ENCODE data around the gene SCGB1D4. TPM values are rescaled to one million over a fixed set of nuclear protein-coding genes. Genes with fewer than 3 reads are reported as not detected.

SCGB1D4 gene
- total RNA-seq, 1 donor from 2014 or later, result not detected

- no peak for DNase-seq
- Mint-ChIP-seq H3K4me3 (ENCODE audit: unreplicated experiment) (no peak overlapping the region), H3K4me1 (ENCODE audit: low read depth, unreplicated experiment) (no peaks in the 10 kb centered on the region), H3K27ac (ENCODE audit: unreplicated experiment) (no peak overlapping the region), H3K36me3 (ENCODE audit: unreplicated experiment) (peaks cover 4% of the 10 kb centered on the region), H3K9me3 (ENCODE audit: unreplicated experiment) (peaks cover 2% of the 10 kb centered on the region), H3K27me3 (ENCODE audit: unreplicated experiment) (peaks cover 2% of the 10 kb centered on the region)
- TF ChIP-seq CTCF (IDR thresholded peaks at IDR 0.05; ENCODE audit: partially characterized antibody, unreplicated experiment), result no peak
Measured at GRCh38 chr11:62307950-62308349, 9.1 kb upstream of the SCGB1D4 start.

GRCh38 chr11:62306227-62306626, 7.4 kb upstream of the SCGB1D4 start:
- H3K36me3 Mint-ChIP-seq (ENCODE audit: unreplicated experiment), result peaks cover 4% of the 10 kb centered on the region
- no peak for DNase-seq
- peaks cover 2% of the 10 kb centered on the region for H3K9me3 Mint-ChIP-seq (ENCODE audit: unreplicated experiment)
- no peak for TF ChIP-seq CTCF (IDR thresholded peaks at IDR 0.05; ENCODE audit: partially characterized antibody, unreplicated experiment)
- H3K27me3 Mint-ChIP-seq (ENCODE audit: unreplicated experiment), result peaks cover 2% of the 10 kb centered on the region
- no peak overlapping the region for H3K4me3 Mint-ChIP-seq (ENCODE audit: unreplicated experiment)
- H3K4me1 Mint-ChIP-seq (ENCODE audit: low read depth, unreplicated experiment), result no peaks in the 10 kb centered on the region
- H3K27ac Mint-ChIP-seq (ENCODE audit: unreplicated experiment), result no peak overlapping the region

GRCh38 chr11:62295504-62295903, 3.4 kb downstream of the SCGB1D4 start:
- Mint-ChIP-seq H3K27me3 (ENCODE audit: unreplicated experiment) (peaks cover 4% of the 10 kb centered on the region), H3K36me3 (ENCODE audit: unreplicated experiment) (no peaks in the 10 kb centered on the region), H3K4me3 (ENCODE audit: unreplicated experiment) (no peak overlapping the region), H3K9me3 (ENCODE audit: unreplicated experiment) (no peaks in the 10 kb centered on the region), H3K27ac (ENCODE audit: unreplicated experiment) (no peak overlapping the region), H3K4me1 (ENCODE audit: low read depth, unreplicated experiment) (no peaks in the 10 kb centered on the region)
- DNase-seq, result no peak
- TF ChIP-seq CTCF (IDR thresholded peaks at IDR 0.05; ENCODE audit: partially characterized antibody, unreplicated experiment), result no peak

- TF ChIP-seq CTCF (IDR thresholded peaks at IDR 0.05; ENCODE audit: partially characterized antibody, unreplicated experiment), result no peak
- Mint-ChIP-seq H3K9me3 (ENCODE audit: unreplicated experiment) (peaks cover 5% of the 10 kb centered on the region), H3K27me3 (ENCODE audit: unreplicated experiment) (no peaks in the 10 kb centered on the region)
Measured at GRCh38 chr11:62280452-62280851, 18.4 kb downstream of the SCGB1D4 start.

GRCh38 chr11:62273789-62274275, 25.0 kb downstream of the SCGB1D4 start:
- H3K27ac Mint-ChIP-seq (ENCODE audit: unreplicated experiment), result no peak overlapping the region
- no peak for TF ChIP-seq CTCF (IDR thresholded peaks at IDR 0.05; ENCODE audit: partially characterized antibody, unreplicated experiment)
- no peak overlapping the region for H3K4me3 Mint-ChIP-seq (ENCODE audit: unreplicated experiment)
- peaks cover 7% of the 10 kb centered on the region for H3K9me3 Mint-ChIP-seq (ENCODE audit: unreplicated experiment)
- H3K36me3 Mint-ChIP-seq (ENCODE audit: unreplicated experiment), result peaks cover 6% of the 10 kb centered on the region
- H3K27me3 Mint-ChIP-seq (ENCODE audit: unreplicated experiment), result peaks cover 5% of the 10 kb centered on the region
- no peak for DNase-seq
- no peaks in the 10 kb centered on the region for H3K4me1 Mint-ChIP-seq (ENCODE audit: low read depth, unreplicated experiment)

More at GRCh38 chr11:62280452-62280851, 18.4 kb downstream of the SCGB1D4 start:
- no peak overlapping the region for H3K4me3 Mint-ChIP-seq (ENCODE audit: unreplicated experiment)
- no peak overlapping the region for H3K27ac Mint-ChIP-seq (ENCODE audit: unreplicated experiment)
- no peaks in the 10 kb centered on the region for H3K4me1 Mint-ChIP-seq (ENCODE audit: low read depth, unreplicated experiment)
- DNase-seq, result no peak
- H3K36me3 Mint-ChIP-seq (ENCODE audit: unreplicated experiment), result peaks cover under 1% of the 10 kb centered on the region
